D721Med (cell line): ENCODE measurements around the gene AADAT.

Experiments used
- DNase-seq: peaks from one replicate; pipeline ENCODE4 v3.0.0; 2011; ENCODE audit warnings: low spot score; ENCODE audit not compliant: insufficient read length
- FAIRE-seq: peaks from 2 replicates; lab custom pipeline; 2011; peaks lifted over from hg19 to GRCh38; lab: Jason Lieb, UNC
- TF ChIP-seq, protein P1 (sequence below): IDR thresholded peaks from 2 replicates; pipeline ENCODE4 v1.5.1; 2012; ENCODE audit warnings: mild to moderate bottlenecking, control low read depth; ENCODE audit not compliant: insufficient read depth; ENCODE audit errors: missing control alignments

The AADAT gene

GRCh38 chr4:170090352-170091052 lies 746 bp upstream of the AADAT start:
- no peak for DNase-seq
- no peak for FAIRE-seq
- TF ChIP-seq, protein P1, sequence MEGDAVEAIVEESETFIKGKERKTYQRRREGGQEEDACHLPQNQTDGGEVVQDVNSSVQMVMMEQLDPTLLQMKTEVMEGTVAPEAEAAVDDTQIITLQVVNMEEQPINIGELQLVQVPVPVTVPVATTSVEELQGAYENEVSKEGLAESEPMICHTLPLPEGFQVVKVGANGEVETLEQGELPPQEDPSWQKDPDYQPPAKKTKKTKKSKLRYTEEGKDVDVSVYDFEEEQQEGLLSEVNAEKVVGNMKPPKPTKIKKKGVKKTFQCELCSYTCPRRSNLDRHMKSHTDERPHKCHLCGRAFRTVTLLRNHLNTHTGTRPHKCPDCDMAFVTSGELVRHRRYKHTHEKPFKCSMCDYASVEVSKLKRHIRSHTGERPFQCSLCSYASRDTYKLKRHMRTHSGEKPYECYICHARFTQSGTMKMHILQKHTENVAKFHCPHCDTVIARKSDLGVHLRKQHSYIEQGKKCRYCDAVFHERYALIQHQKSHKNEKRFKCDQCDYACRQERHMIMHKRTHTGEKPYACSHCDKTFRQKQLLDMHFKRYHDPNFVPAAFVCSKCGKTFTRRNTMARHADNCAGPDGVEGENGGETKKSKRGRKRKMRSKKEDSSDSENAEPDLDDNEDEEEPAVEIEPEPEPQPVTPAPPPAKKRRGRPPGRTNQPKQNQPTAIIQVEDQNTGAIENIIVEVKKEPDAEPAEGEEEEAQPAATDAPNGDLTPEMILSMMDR, result no peak

GRCh38 chr4:170089274-170089667 lies 485 bp downstream of the AADAT start:
- no peak for DNase-seq

DNA sequence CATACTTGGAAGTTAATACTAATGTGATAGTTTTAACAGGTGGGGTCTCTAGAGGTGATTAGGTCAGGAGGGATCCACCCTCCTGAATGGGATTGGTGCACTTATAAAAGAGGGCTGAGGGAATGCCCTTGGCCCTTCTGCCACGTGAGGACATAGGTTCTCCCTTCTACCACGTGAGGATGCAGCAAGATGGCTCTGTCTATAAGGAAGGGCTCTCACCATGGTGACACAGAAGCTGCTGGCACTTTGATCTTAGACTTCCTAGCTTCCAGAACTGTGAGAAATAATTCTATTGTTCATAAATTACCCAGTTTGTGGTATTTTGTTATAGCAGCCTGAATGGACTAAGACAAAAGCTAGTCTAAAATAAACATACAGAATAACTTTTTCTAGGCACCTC lies 1.0 kb downstream of the AADAT start:
- no peak for FAIRE-seq
- no peak for DNase-seq

More at GRCh38 chr4:170089274-170089667, 485 bp downstream of the AADAT start:
- TF ChIP-seq, protein P1, result no peak
- FAIRE-seq, result no peak

DNA sequence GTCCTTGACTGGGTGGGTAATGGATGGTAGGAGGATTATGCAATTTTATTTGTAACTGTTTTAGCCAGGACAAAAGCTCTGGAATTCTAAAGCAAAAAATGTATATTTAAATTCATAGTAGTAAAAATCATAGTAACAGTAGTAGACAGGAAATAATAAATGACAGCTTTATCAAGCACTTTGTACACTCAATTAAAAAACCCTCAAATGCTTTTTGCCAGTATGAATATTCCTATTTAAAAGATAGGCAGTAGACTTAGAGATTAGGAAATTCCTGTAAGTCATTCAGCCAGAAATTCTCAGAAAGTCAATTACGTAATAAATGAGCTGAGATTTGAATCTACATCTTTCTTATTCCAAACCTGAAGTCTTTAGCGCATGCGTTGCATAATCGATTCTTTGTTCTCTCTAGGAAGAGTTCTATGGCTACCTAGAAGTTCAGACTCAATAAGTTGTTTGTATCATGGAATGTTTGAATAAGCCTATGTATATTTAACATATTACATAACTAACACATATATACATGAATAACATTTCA lies 2.5 kb downstream of the AADAT start:
- DNase-seq (no peak), FAIRE-seq (peak; percentile 29)
- TF ChIP-seq, protein P1, result no peak

More for the DNA sequence above, 1.0 kb downstream of the AADAT start:
- TF ChIP-seq, protein P1, result no peak

DNA sequence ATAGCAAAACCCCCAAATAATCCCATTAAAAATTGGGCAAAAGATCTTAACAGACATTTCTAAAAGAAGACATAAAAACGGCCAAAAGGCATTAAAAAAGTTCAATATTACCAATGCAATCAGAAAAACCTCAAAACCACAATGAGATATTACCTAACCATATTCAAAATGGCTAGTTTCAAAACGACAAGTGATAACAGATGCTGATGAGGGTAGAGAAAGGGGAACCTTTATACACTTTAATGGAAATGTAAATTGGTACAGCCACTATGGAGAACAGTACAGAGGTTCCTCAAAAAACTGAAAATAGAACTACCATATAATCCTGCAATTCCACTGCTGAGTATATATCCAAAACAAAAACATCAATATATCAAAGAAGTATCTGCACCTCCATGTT lies 6.2 kb downstream of the AADAT start:
- FAIRE-seq, result peak; percentile 6
- TF ChIP-seq, protein P1, result no peak
- no peak for DNase-seq

- no peak for FAIRE-seq
- no peak for DNase-seq
- TF ChIP-seq, protein P1, result no peak
Measured at GRCh38 chr4:170080496-170080895, 9.3 kb downstream of the AADAT start.

- FAIRE-seq (no peak), DNase-seq (no peak)
- TF ChIP-seq, protein P1, result no peak
Measured at GRCh38 chr4:170079981-170080380, 9.8 kb downstream of the AADAT start.
